Adrenal gland (tissue), 5 donors: ENCODE measurements around the gene ARHGEF25.

ENCODE experiments used
- POLR2A ChIP-seq, 2 donors: fragments of 450-650 bp; IDR thresholded peaks; one replicate each; pipeline ENCODE4 v1.6.1; 2017; ENCODE audit warnings: antibody characterized with exemption in 2 of 2, mild to moderate bottlenecking in 2 of 2, moderate library complexity in 1 of 2
- TF ChIP-seq, protein P1 (sequence below), 6 experiments: fragments of 450-650 bp in 4 of 6; fragments of 200-600 bp in 2 of 6; sonication (generic) in 1 of 6; IDR thresholded peaks; 1 replicate in 5 of 6; 2 replicates in 1 of 6; pipeline versions ENCODE4 v1.5.1 to v1.8.0; 2016 to 2021; ENCODE audit warnings: antibody characterized with exemption in 6 of 6, mild to moderate bottlenecking in 2 of 6, moderate library complexity in 1 of 6
- donor health status: DM: no; HTN: no; CAD: no.

GRCh38 chr12:57661376-57661775 lies 50.1 kb downstream of the ARHGEF25 start:
- TF ChIP-seq, protein P1, sequence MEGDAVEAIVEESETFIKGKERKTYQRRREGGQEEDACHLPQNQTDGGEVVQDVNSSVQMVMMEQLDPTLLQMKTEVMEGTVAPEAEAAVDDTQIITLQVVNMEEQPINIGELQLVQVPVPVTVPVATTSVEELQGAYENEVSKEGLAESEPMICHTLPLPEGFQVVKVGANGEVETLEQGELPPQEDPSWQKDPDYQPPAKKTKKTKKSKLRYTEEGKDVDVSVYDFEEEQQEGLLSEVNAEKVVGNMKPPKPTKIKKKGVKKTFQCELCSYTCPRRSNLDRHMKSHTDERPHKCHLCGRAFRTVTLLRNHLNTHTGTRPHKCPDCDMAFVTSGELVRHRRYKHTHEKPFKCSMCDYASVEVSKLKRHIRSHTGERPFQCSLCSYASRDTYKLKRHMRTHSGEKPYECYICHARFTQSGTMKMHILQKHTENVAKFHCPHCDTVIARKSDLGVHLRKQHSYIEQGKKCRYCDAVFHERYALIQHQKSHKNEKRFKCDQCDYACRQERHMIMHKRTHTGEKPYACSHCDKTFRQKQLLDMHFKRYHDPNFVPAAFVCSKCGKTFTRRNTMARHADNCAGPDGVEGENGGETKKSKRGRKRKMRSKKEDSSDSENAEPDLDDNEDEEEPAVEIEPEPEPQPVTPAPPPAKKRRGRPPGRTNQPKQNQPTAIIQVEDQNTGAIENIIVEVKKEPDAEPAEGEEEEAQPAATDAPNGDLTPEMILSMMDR (IDR thresholded peaks at IDR 0.05), result no peak
- TF ChIP-seq POLR2A (IDR thresholded peaks at IDR 0.05), result no peak
